Measurements from ENCODE around the gene ENTHD1. TPM values are rescaled to one million over a fixed set of nuclear protein-coding genes. Genes with fewer than 3 reads are reported as not detected.

The ENTHD1 gene
- total and polyA plus RNA-seq, 9 of the 15 experiments (the other 6 are each of a cell fraction or from before 2014, with no cell fraction given) = 0.13 to 0.98 (median 0.35) TPM

DNA sequence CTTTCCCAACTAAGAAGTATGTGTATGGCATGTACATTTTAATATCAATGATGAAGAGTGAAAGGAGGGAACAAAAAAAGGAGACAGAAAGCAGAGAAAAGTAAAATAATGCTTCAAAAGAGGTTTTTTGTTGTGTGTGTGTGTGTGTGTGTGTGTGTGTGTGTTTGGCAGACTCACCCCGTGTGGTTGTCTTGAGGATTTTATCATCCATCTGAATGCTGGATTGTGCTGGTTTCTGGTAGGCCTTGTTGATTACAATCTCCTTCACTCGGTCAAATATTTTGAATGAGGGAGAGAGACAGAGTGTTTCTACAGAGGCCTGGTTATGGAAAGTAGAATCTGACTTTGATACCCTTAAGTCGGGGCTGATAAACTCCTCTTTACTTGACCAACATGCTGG is 128.5 kb downstream of the ENTHD1 start:
- Histone ChIP-seq H3K9ac (ENCODE audit: insufficient read depth in 1 of 2, low read depth in 2 of 2, low read length in 2 of 2) (no peak overlapping the region), H3K27ac (ENCODE audit: extremely low read depth, low read depth, low read length) (peak overlapping the region; percentile 11; the same call in 1 of the 3 replicates), H3K36me3 (ENCODE audit: control insufficient read depth, insufficient read depth, low read length) (no peaks in the 10 kb centered on the region), H4K20me1 (replicated peaks; ENCODE audit: control insufficient read depth, insufficient read depth, low read length) (no peaks in the 10 kb centered on the region), H3K4me1 (replicated peaks in 1 of 2; ENCODE audit: control insufficient read depth in 2 of 2, insufficient read depth in 2 of 2, low read length in 2 of 2) (peaks cover 3 to 12% of the 10 kb centered on the region in 2 experiments; a peak in 4 of 5 replicates), H3K79me2 (ENCODE audit: control insufficient read depth, insufficient read depth, low read length) (no peaks in the 10 kb centered on the region), H3K4me3 (no peak overlapping the region), H3K27me3 (ENCODE audit: control insufficient read depth in 2 of 2, insufficient read depth in 2 of 2, low read length in 2 of 2) (no peaks in the 10 kb centered on the region), H3K9me1 (ENCODE audit: control insufficient read depth, insufficient read depth, low read length) (no peaks in the 10 kb centered on the region), H3K9me3 (replicated peaks; ENCODE audit: control insufficient read depth, insufficient read depth, low read depth, low read length) (no peaks in the 10 kb centered on the region), H3K4me2 (ENCODE audit: insufficient read depth, low read length) (no peak overlapping the region), H2AFZ (ENCODE audit: low read depth, low read length) (peak overlapping the region; percentile 67)
- peak; percentile 62 for FAIRE-seq
- no TSS peak for BruUV-seq (replicated peaks)
- DNase-seq (ENCODE audit: extremely low read depth in 1 of 4, low spot score in 3 of 4) = peak in 1 of 4 experiments; percentile 22
- in situ Hi-C loops (cut with MboI) (no loop called here), intact Hi-C loops (cut with micrococcal nuclease) (no loop called here)
- ChIA-PET POLR2A (interaction anchor here (0.7 to 1.5 kb wide), 3 partner anchors 9 to 15 kb away, joined by 3 to 6 read pairs (median 5); no protein-coding TSS in a partner anchor), CTCF (ENCODE audit: low intra/inter-chr PET ratio) (no interaction called here)
- 8% methylated on average over 3 of the region's 3 CpGs for WGBS (ENCODE audit: insufficient coverage, low coverage, missing lambda C conversion rate)
- no peak; the same call in 2 of the 3 replicates for ATAC-seq
- TF ChIP-seq, protein P1, sequence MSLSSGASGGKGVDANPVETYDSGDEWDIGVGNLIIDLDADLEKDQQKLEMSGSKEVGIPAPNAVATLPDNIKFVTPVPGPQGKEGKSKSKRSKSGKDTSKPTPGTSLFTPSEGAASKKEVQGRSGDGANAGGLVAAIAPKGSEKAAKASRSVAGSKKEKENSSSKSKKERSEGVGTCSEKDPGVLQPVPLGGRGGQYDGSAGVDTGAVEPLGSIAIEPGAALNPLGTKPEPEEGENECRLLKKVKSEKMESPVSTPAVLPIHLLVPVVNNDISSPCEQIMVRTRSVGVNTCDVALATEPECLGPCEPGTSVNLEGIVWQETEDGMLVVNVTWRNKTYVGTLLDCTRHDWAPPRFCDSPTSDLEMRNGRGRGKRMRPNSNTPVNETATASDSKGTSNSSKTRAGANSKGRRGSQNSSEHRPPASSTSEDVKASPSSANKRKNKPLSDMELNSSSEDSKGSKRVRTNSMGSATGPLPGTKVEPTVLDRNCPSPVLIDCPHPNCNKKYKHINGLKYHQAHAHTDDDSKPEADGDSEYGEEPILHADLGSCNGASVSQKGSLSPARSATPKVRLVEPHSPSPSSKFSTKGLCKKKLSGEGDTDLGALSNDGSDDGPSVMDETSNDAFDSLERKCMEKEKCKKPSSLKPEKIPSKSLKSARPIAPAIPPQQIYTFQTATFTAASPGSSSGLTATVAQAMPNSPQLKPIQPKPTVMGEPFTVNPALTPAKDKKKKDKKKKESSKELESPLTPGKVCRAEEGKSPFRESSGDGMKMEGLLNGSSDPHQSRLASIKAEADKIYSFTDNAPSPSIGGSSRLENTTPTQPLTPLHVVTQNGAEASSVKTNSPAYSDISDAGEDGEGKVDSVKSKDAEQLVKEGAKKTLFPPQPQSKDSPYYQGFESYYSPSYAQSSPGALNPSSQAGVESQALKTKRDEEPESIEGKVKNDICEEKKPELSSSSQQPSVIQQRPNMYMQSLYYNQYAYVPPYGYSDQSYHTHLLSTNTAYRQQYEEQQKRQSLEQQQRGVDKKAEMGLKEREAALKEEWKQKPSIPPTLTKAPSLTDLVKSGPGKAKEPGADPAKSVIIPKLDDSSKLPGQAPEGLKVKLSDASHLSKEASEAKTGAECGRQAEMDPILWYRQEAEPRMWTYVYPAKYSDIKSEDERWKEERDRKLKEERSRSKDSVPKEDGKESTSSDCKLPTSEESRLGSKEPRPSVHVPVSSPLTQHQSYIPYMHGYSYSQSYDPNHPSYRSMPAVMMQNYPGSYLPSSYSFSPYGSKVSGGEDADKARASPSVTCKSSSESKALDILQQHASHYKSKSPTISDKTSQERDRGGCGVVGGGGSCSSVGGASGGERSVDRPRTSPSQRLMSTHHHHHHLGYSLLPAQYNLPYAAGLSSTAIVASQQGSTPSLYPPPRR (CRISPR knock-in tag; IDR thresholded peaks at IDR 0.05; ENCODE audit: borderline replicate concordance) = no peak
- TF ChIP-seq FOXJ2 (tag; IDR thresholded peaks at IDR 0.05) (0 out of 2 replicates have a peak, but pooled peaks have one; percentile 39), ZFX (CRISPR knock-in tag; IDR thresholded peaks at IDR 0.05) (no peak), MCM5 (IDR thresholded peaks at IDR 0.05; ENCODE audit: low read depth) (no peak), ZBTB1 (CRISPR knock-in tag; IDR thresholded peaks at IDR 0.05; ENCODE audit: borderline replicate concordance, low read depth) (no peak), FOXK1 (CRISPR knock-in tag; IDR thresholded peaks at IDR 0.05; ENCODE audit: borderline replicate concordance) (no peak), SMARCE1 (IDR thresholded peaks at IDR 0.05) (peak; percentile 54; the same call in 1 of the 2 replicates), EHMT2 (IDR thresholded peaks at IDR 0.05) (no peak), ARID1B (IDR thresholded peaks at IDR 0.05) (0 out of 2 replicates have a peak, but pooled peaks have one; percentile 38), ZNF778 (CRISPR knock-in tag; IDR thresholded peaks at IDR 0.05) (no peak), RBBP5 (IDR thresholded peaks at IDR 0.05; ENCODE audit: borderline replicate concordance, insufficient read depth, low read length, poor library complexity, severe bottlenecking) (no peak), CHD1 (IDR thresholded peaks at IDR 0.05; ENCODE audit: low read length) (no peak)
- TF ChIP-seq, protein P2, sequence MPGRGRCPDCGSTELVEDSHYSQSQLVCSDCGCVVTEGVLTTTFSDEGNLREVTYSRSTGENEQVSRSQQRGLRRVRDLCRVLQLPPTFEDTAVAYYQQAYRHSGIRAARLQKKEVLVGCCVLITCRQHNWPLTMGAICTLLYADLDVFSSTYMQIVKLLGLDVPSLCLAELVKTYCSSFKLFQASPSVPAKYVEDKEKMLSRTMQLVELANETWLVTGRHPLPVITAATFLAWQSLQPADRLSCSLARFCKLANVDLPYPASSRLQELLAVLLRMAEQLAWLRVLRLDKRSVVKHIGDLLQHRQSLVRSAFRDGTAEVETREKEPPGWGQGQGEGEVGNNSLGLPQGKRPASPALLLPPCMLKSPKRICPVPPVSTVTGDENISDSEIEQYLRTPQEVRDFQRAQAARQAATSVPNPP (IDR thresholded peaks at IDR 0.05; ENCODE audit: borderline replicate concordance, insufficient read depth, insufficient read length) = no peak
- TF ChIP-seq, protein P3, sequence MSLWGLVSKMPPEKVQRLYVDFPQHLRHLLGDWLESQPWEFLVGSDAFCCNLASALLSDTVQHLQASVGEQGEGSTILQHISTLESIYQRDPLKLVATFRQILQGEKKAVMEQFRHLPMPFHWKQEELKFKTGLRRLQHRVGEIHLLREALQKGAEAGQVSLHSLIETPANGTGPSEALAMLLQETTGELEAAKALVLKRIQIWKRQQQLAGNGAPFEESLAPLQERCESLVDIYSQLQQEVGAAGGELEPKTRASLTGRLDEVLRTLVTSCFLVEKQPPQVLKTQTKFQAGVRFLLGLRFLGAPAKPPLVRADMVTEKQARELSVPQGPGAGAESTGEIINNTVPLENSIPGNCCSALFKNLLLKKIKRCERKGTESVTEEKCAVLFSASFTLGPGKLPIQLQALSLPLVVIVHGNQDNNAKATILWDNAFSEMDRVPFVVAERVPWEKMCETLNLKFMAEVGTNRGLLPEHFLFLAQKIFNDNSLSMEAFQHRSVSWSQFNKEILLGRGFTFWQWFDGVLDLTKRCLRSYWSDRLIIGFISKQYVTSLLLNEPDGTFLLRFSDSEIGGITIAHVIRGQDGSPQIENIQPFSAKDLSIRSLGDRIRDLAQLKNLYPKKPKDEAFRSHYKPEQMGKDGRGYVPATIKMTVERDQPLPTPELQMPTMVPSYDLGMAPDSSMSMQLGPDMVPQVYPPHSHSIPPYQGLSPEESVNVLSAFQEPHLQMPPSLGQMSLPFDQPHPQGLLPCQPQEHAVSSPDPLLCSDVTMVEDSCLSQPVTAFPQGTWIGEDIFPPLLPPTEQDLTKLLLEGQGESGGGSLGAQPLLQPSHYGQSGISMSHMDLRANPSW (CRISPR knock-in tag; IDR thresholded peaks at IDR 0.05) = no peak

All from K562 (cell line).